NCI-H128 (cell line): ENCODE measurements around the gene HSD17B10.
A peak's percentile ranks its signal among the peaks of the same experiment; 100 is the strongest.
"Not testable (repeated sequence)": the region's sequence is repeated elsewhere in the genome, so short reads cannot be mapped to it uniquely, and the experiment has no call there.

Experiments used
- DNase-seq: peaks from one replicate; lab custom pipeline; 2025; ENCODE audit not compliant: unreplicated experiment; lab: John Stamatoyannopoulos, UW

The HSD17B10 gene

DNA sequence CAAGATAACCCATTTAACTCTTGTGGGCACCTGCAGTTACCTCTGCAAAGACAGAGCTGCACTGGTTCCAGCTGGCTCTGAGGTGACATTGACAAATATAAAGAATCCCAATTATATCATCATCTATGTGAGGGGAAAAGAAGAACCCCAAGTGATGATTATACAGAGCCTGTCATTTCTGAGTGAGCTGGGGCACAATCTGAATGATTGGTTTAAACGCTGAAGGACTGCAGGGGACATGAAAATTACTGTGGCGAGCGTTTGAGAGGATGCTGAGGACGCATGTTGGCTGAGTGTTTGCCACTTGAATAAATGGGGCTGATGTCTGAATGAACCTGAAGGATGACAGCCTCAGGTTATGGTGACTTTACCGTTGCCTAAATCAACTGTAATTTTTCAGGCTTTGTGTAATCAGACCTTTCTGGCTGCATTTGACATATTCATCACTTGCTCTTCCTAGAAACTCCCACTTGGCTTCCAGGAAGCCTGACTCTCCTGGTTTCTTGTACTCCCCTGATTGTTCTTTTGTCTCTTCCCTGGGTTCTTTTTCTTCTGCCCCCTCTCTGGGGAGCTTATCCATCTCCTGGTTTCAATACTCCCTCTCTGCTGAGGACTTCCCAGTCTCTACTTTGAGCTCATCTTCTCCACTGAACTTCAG, 4.1 kb upstream of the HSD17B10 start:
- DNase-seq: no peak

DNA sequence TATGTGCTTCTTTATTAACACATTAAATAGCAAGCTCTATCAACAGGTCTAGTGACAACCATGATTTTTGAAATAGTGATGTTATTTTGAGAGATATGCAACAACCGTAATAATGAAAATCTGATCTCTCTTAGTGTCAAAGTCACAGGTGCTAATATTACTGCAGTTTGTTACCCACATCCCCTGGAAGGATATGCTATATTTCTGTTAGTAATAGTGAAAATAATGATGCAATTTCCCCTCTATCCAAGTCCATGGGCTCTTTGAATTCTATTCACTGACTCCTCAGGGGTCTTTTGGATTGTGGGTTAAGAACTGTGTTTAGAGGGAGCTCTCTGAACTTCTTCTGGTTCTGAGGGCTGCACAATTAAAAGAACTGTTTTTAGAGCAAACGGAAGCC, 3.0 kb upstream of the HSD17B10 start:
- no peak for DNase-seq

DNA sequence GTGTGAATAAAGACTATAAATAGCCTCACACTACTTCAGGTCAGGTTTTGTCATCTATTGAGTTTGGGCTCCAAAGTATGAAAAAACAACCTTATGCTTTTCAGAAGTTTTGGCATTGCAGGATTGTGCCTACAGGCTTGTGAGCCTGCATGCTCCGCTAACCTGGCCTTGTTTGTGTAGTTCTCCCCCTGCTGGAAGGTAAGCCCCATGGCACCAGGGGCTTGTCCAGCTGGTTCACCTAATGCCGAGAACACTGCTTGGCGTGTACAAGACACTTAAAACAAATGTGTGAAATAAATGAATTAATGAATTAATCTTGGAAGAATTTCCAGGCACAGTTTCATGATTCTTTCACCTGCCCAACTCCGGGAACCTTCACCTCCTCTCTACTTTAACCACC, 1.8 kb upstream of the HSD17B10 start:
- peak; percentile 52 for DNase-seq

- DNase-seq: no peak
Measured at GRCh38 chrX:53430231-53430630, 3.9 kb downstream of the HSD17B10 start.

GRCh38 chrX:53429755-53430154, 4.4 kb downstream of the HSD17B10 start:
- no peak for DNase-seq

- no peak for DNase-seq
Measured at GRCh38 chrX:53422861-53423306, 11.3 kb downstream of the HSD17B10 start, which contains the start of gene RIBC1. TSS of gene RIBC1 (plus strand) at chrX:53422873. CDS start at chrX:53426277, 3,404 bp downstream.

GRCh38 chrX:53422086-53422860, 11.9 kb downstream of the HSD17B10 start, which contains the start of gene SMC1A:
TSS of gene SMC1A (minus strand) at chrX:53422654. CDS start at chrX:53422600, 54 bp downstream.
- DNase-seq: peak; percentile 93

- DNase-seq: peak; percentile 35
Measured at GRCh38 chrX:53421772-53422085, 12.4 kb downstream of the HSD17B10 start.

- no peak for DNase-seq
Measured at GRCh38 chrX:53421125-53421524, 13.0 kb downstream of the HSD17B10 start.

DNA sequence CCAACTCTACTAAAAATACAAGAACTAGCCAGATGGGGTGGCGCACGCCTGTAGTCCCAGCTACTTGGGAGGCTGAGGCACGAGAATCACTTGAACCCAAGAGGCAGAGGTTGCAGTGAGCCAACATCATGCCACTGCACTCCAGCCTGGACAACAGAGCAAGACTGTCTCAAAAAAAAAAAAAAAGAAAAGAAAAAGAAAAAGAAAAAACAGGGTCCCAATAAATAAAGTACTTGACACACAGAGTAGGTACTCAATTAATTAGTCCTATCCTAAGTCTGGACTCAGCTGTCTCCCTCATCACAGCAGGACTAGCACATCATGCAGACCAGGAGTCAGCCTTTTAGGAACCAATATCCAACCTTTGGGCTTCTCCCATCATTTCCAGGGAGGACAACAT, 13.8 kb downstream of the HSD17B10 start:
- DNase-seq: not testable (repeated sequence)

- no peak for DNase-seq
Measured at GRCh38 chrX:53412446-53412845, 21.7 kb downstream of the HSD17B10 start.

- no peak for DNase-seq
Measured at GRCh38 chrX:53403535-53403934, 30.6 kb downstream of the HSD17B10 start.

- DNase-seq: no peak
Measured at GRCh38 chrX:53398216-53398615, 36.0 kb downstream of the HSD17B10 start.

DNA sequence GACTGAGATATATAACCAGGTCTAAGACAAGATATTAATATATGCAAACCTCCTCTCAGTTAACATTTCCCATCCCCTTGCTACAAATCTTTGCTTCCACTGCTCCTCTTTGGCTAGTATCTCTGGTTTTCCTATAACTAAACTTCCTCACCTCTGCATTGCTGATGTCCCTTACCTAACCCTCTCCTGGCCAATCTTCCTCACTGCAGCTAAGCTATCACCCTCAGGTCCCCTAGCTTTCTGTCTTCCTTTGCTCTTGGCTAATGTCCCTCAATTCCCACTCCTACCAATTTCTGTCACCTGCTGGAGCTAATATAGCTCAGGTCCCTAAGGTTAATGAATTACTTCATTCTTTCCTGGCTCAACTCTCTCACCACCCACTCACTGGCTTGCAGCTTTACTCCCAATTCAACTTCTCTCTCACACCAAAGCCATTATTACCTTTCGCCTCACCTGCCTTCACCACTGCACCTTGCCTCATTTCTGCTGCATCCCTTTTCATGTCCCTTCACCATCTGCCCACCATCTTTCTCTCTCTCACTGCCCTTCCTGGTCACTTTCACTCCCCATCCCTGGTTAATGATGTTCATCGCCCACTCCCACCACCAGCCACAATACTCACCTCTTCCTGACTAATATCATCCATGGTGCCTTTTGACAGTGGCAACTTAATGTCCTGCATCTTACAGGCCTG, 38.4 kb downstream of the HSD17B10 start:
- DNase-seq: no peak

- no peak for DNase-seq
Measured at GRCh38 chrX:53383376-53384076, 50.6 kb downstream of the HSD17B10 start.
